K562 (cell line): ENCODE measurements around the gene FCRL2. TPM values are rescaled to one million over a fixed set of nuclear protein-coding genes. Genes with fewer than 3 reads are reported as not detected.

Experiments
- ATAC-seq: fragments of 200-7000 bp; cut with Tn5 transposase; 3 replicates; pipeline ENCODE4 v1.9.1; 2020; ENCODE audit warnings: moderate library complexity
- BruUV-seq: library from RNA; stranded (reverse); fragments of 400-500 nt; replicated peaks from 2 replicates; lab custom pipeline; 2021; lab: Mats Ljungman, UMichigan
- CTCF ChIA-PET: fragments of 300-600 bp; formaldehyde crosslinking; extraction: SDS; loops from one replicate; lab custom pipeline; 2021; ENCODE audit warnings: low intra/inter-chr PET ratio; lab: Yijun Ruan, JAX
- POLR2A ChIA-PET: fragments of 300-600, 350-650 bp; sonication (Branson Sonifier 250); formaldehyde crosslinking; extraction: SDS; loops from one replicate; lab custom pipeline; 2021; ENCODE audit warnings: antibody characterized with exemption, inconsistent platforms; lab: Yijun Ruan, JAX
- DNase-seq, 4 experiments: peaks; one replicate each; pipeline versions ENCODE4 v3.0.0 to v3.0.0-alpha.2; 2011 to 2018; ENCODE audit warnings: low spot score in 3 of 4, mixed read lengths in 3 of 4; ENCODE audit errors: extremely low read depth in 1 of 4
- FAIRE-seq: peaks from 2 replicates; lab custom pipeline; 2011; peaks lifted over from hg19 to GRCh38; lab: Jason Lieb, UNC
- H2AFZ ChIP-seq: 2 replicates; pipeline ENCODE4 v1.6.0; 2011; ENCODE audit warnings: low read depth, low read length, control low read depth, inconsistent platforms
- H3K27ac ChIP-seq: fragments of 200-600 bp; 3 replicates; pipeline ENCODE4 v1.8.0; 2011; ENCODE audit warnings: low read depth, mild to moderate bottlenecking, control low read depth, inconsistent platforms, low read length, moderate library complexity, mixed read lengths; ENCODE audit errors: extremely low read depth
- H3K27me3 ChIP-seq, 2 experiments: fragments of 300-600 bp in 1 of 2; 2 replicates in 1 of 2; 3 replicates in 1 of 2; pipeline versions ENCODE4 v1.6.0 to v1.8.0; 2011; ENCODE audit warnings: inconsistent platforms in 2 of 2, low read length in 2 of 2, mild to moderate bottlenecking in 1 of 2, mixed read lengths in 1 of 2, moderate library complexity in 1 of 2; ENCODE audit not compliant: control insufficient read depth in 2 of 2, insufficient read depth in 2 of 2
- H3K36me3 ChIP-seq: fragments of 300-600 bp; 3 replicates; pipeline ENCODE4 v1.8.0; 2011; ENCODE audit warnings: mild to moderate bottlenecking, low read length, inconsistent platforms; ENCODE audit not compliant: control insufficient read depth, insufficient read depth
- H3K4me1 ChIP-seq, 2 experiments: fragments of 200-600 bp in 1 of 2; replicated peaks in 1 of 2; 2 replicates in 1 of 2; 3 replicates in 1 of 2; pipeline versions ENCODE4 v1.5.1 to v1.8.0; 2011; ENCODE audit warnings: inconsistent platforms in 2 of 2, low read length in 2 of 2, mild to moderate bottlenecking in 1 of 2, mixed read lengths in 1 of 2, moderate library complexity in 1 of 2; ENCODE audit not compliant: control insufficient read depth in 2 of 2, insufficient read depth in 2 of 2
- H3K4me2 ChIP-seq: 2 replicates; pipeline ENCODE4 v1.6.1; 2011; ENCODE audit warnings: low read length, control low read depth, inconsistent platforms, mixed read lengths; ENCODE audit not compliant: insufficient read depth
- H3K4me3 ChIP-seq: fragments of 200-600 bp; sonication (generic), shearing (Covaris generic); 2 replicates; pipeline ENCODE4 v1.5.1; 2016; ENCODE audit warnings: control low read depth, inconsistent platforms
- H3K79me2 ChIP-seq: fragments of 200-600 bp; 3 replicates; pipeline ENCODE4 v1.8.0; 2011; ENCODE audit warnings: low read length, inconsistent platforms; ENCODE audit not compliant: control insufficient read depth, insufficient read depth
- H3K9ac ChIP-seq, 2 experiments: 2 replicates each; pipeline versions ENCODE4 v1.6.0 to v1.6.1; 2011; ENCODE audit warnings: low read depth in 2 of 2, low read length in 2 of 2, control low read depth in 1 of 2, inconsistent platforms in 1 of 2, mild to moderate bottlenecking in 1 of 2, mixed read lengths in 1 of 2; ENCODE audit not compliant: insufficient read depth in 1 of 2
- H3K9me1 ChIP-seq: one replicate; pipeline ENCODE4 v1.6.0; 2011; ENCODE audit warnings: inconsistent platforms, mild to moderate bottlenecking, low read length, moderate library complexity; ENCODE audit not compliant: control insufficient read depth, insufficient read depth
- H3K9me3 ChIP-seq: replicated peaks from 2 replicates; pipeline ENCODE4 v1.5.1; 2011; ENCODE audit warnings: low read depth, low read length, inconsistent platforms; ENCODE audit not compliant: control insufficient read depth, insufficient read depth
- H4K20me1 ChIP-seq: replicated peaks from 2 replicates; pipeline ENCODE4 v1.6.1; 2011; ENCODE audit warnings: low read length, inconsistent platforms, mixed read lengths; ENCODE audit not compliant: control insufficient read depth, insufficient read depth
- DACH1 ChIP-seq: fragments of 450-650 bp; IDR thresholded peaks from 2 replicates; pipeline ENCODE4 v1.6.1; 2018; ENCODE audit not compliant: partially characterized antibody
- GTF3C2 ChIP-seq: IDR thresholded peaks from 3 replicates; pipeline ENCODE4 v1.6.1; 2011; ENCODE audit warnings: borderline replicate concordance, mild to moderate bottlenecking, moderate library complexity; ENCODE audit not compliant: insufficient read length; ENCODE audit errors: extremely low read depth
- HDAC6 ChIP-seq: IDR thresholded peaks from 2 replicates; pipeline ENCODE4 v1.6.1; 2012; ENCODE audit warnings: low read depth, mild to moderate bottlenecking, control low read depth, inconsistent platforms, low read length, moderate library complexity
- NEUROD1 ChIP-seq: fragments of 150-350 bp; IDR thresholded peaks from 2 replicates; pipeline ENCODE4 v1.6.1; 2014; ENCODE audit warnings: borderline replicate concordance, low read length, low read depth; ENCODE audit not compliant: partially characterized antibody
- SAFB2 ChIP-seq: fragments of 200-400 bp; formaldehyde crosslinking; IDR thresholded peaks from 2 replicates; pipeline ENCODE4 v1.6.1; 2018; ENCODE audit warnings: borderline replicate concordance, low read length, low read depth, moderate library complexity; ENCODE audit not compliant: severe bottlenecking
- SMARCE1 ChIP-seq: fragments of 450-650 bp; IDR thresholded peaks from 2 replicates; pipeline ENCODE4 v1.7.1; 2016; ENCODE audit warnings: mild to moderate bottlenecking
- SUPT5H ChIP-seq: fragments of 450-650 bp; IDR thresholded peaks from 2 replicates; pipeline ENCODE4 v1.6.1; 2016
- TFE3 ChIP-seq: fragments of 450-650 bp; formaldehyde crosslinking; IDR thresholded peaks from 2 replicates; pipeline ENCODE4 v1.4.0; 2020; ENCODE audit warnings: mild to moderate bottlenecking, mixed read lengths
- ZBTB9 ChIP-seq: fragments of 450-650 bp; formaldehyde crosslinking; IDR thresholded peaks from 2 replicates; pipeline ENCODE4 v1.4.0; 2020; ENCODE audit warnings: mild to moderate bottlenecking, moderate library complexity
- ZNF217 ChIP-seq: sonication (generic); formaldehyde crosslinking; IDR thresholded peaks from 2 replicates; pipeline ENCODE4 v1.8.0; 2022; ENCODE audit warnings: mild to moderate bottlenecking, missing genetic modification reagents
- WGBS: fragments of 100-300 bp; shearing (Covaris generic); methylation state at CpG from one replicate; pipeline ENCODE4 v1.1.6; 2016; ENCODE audit warnings: low coverage, mixed read lengths; ENCODE audit not compliant: insufficient coverage; ENCODE audit errors: missing lambda C conversion rate; 5-methylcytosine and 5-hydroxymethylcytosine counted together
- in situ Hi-C: fragments of 300-500 bp; cut with MboI; formaldehyde crosslinking; loops from 4 replicates; pipeline ENCODE4 v1.15.0; 2018; ENCODE audit warnings: inconsistent platforms, mixed read lengths
- intact Hi-C: fragments of 100-400 bp; cut with micrococcal nuclease; formaldehyde crosslinking; loops from 2 replicates; pipeline ENCODE4 v1.14.2; 2022
- polyA plus RNA-seq, 8 experiments: library from polyadenylated mRNA; depleted of rRNA in 4 of 8; stranded (reverse) in 5 of 8; unstranded in 3 of 8; fragments of >200 nt; fragmentation: Nextera tagmentation in 2 of 8; fragmentation: Illumina TruSeq in 1 of 8; extraction: Ambion mirVana in 2 of 8; extraction: Trizol in 1 of 8; gene quantifications; 2 replicates each; pipeline versions ENCODE4 v1.2.1 to v1.2.3, GENCODE V29; 2011 to 2014; ENCODE audit warnings: inconsistent platforms in 1 of 8, missing spikeins in 1 of 8
- total RNA-seq, 7 experiments: library from RNA; depleted of rRNA in 6 of 7; stranded (reverse); fragments of >200 nt in 6 of 7; fragmentation: Illumina TruSeq in 2 of 7; extraction: Trizol in 2 of 7; gene quantifications; 2 replicates each; pipeline versions ENCODE4 v1.2.1 to v1.2.3, GENCODE V29; 2011 to 2021; ENCODE audit warnings: low replicate concordance in 1 of 7

The FCRL2 gene
- total and polyA plus RNA-seq, 9 of the 15 experiments (the other 6 are each of a cell fraction or from before 2014, with no cell fraction given): not detected

GRCh38 chr1:157697781-157698569 is 79.0 kb downstream of the FCRL2 start:
- Histone ChIP-seq H3K4me2 (no peak overlapping the region), H3K4me3 (no peak overlapping the region), H3K9ac (no peak overlapping the region), H3K36me3 (no peaks in the 10 kb centered on the region), H3K27me3 (no peaks in the 10 kb centered on the region), H3K27ac (no peak overlapping the region), H3K9me3 (no peaks in the 10 kb centered on the region), H3K9me1 (no peaks in the 10 kb centered on the region), H3K4me1 (no peaks in the 10 kb centered on the region), H4K20me1 (no peaks in the 10 kb centered on the region), H2AFZ (no peak overlapping the region), H3K79me2 (no peaks in the 10 kb centered on the region)
- CTCF ChIA-PET: no interaction called here
- WGBS: 4% methylated on average over 4 of the region's 4 CpGs
- ATAC-seq: no peak
- in situ Hi-C loops (no loop called here), intact Hi-C loops (loop anchor here (10.0 kb wide), 1 partner anchor 113 kb away; no protein-coding TSS in a partner anchor)
- BruUV-seq: no TSS peak
- no peak for DNase-seq
- TF ChIP-seq DACH1: no peak
- TF ChIP-seq SUPT5H: no peak
- TF ChIP-seq SAFB2: no peak
- TF ChIP-seq NEUROD1: no peak
- no peak for TF ChIP-seq ZBTB9
- TF ChIP-seq TFE3 (CRISPR knock-in tag): no peak
- no peak for TF ChIP-seq ZNF217
- no peak for TF ChIP-seq HDAC6
- TF ChIP-seq SMARCE1: no peak
- no peak for TF ChIP-seq GTF3C2
- POLR2A ChIA-PET: no interaction called here
- FAIRE-seq: no peak
